Motor neuron (in vitro differentiated cells): ENCODE measurements around the gene HYAL1. TPM values are rescaled to one million over a fixed set of nuclear protein-coding genes. Genes with fewer than 3 reads are reported as not detected.

ENCODE experiments used
- ATAC-seq, 8 experiments: fragments of 200-7000 bp; cut with Tn5 transposase; replicated peaks in 6 of 8; 2 replicates each; pipeline ENCODE4 v1.8.0; 2021; ENCODE audit warnings: mild to moderate bottlenecking in 8 of 8, moderate library complexity in 8 of 8
- H3K27ac ChIP-seq, 2 donors: fragments of 250-450 bp; sonication (Bioruptor Pico); 2 replicates each; pipeline ENCODE4 v1.9.0; 2021; ENCODE audit warnings: antibody characterized with exemption in 2 of 2, mild to moderate bottlenecking in 2 of 2, moderate library complexity in 1 of 2
- H3K4me1 ChIP-seq, 2 donors: fragments of 250-450 bp; sonication (Bioruptor Pico); replicated peaks in 1 of 2; 2 replicates each; pipeline ENCODE4 v1.6.1; 2021; ENCODE audit warnings: antibody characterized with exemption in 2 of 2, mild to moderate bottlenecking in 2 of 2, moderate library complexity in 1 of 2
- H3K4me3 ChIP-seq, 5 donors: fragments of 250-450 bp; sonication (Bioruptor Pico); 2 replicates each; pipeline ENCODE4 v1.9.0; 2021; ENCODE audit warnings: antibody characterized with exemption in 5 of 5, mild to moderate bottlenecking in 5 of 5, moderate library complexity in 4 of 5
- WGBS, 10 experiments: fragments of 450-650 bp; shearing (Covaris generic); methylation state at CpG; one replicate each; pipeline ENCODE4 v1.0.0; 2022; 5-methylcytosine and 5-hydroxymethylcytosine counted together
- in situ Hi-C, 9 experiments: fragments of 400-800 bp; cut with MboI; loops; one replicate each; pipeline ENCODE4 v1.15.0; 2021; ENCODE audit warnings: low sequenced_read_pairs in 9 of 9, low pct_unique_long_range_greater_than_20kb in 2 of 9; ENCODE audit not compliant: unreplicated experiment in 9 of 9
- total RNA-seq, 8 experiments: library from RNA; unstranded; fragments of 300-600 nt; gene quantifications; 2 replicates each; pipeline versions ENCODE4 v1.2.3 to v1.2.4, GENCODE V29; 2022

Gene HYAL1
- total RNA-seq = 10 to 100 TPM in 2 of 8 experiments, 1 to 10 TPM in 3, under 1 TPM in 3; 0.63 to 35.4 (median 1.2) TPM

GRCh38 chr3:50303013-50303815, at the start of gene HYAL1:
TSS of gene HYAL1 (minus strand) at chr3:50303574. CDS start at chr3:50302956, 618 bp downstream.
- 56 to 80% (median 76%) methylated on average over 1 to 7 of the region's 14 CpGs; no CpG with 5 or more reads in 6 of the 10 experiments for WGBS, 10 experiments
- Histone ChIP-seq H3K27ac (peak within 1 kb of the TSS in 1 of 2 donors; percentile 21), H3K4me3 (no peak within 1 kb of the TSS), H3K4me1 (peaks cover 12 to 18% of the 10 kb centered on the region in 2 donors)
- ATAC-seq = peak in 3 of 8 experiments; percentile 6 to 43 (median 13)
- in situ Hi-C loops = no loop called here

- no peak overlapping the region for H3K27ac ChIP-seq
- in situ Hi-C loops = no loop called here
- no peak for ATAC-seq
- H3K4me3 ChIP-seq = no peak overlapping the region
- peaks cover 36 to 37% of the 10 kb centered on the region in 2 donors for H3K4me1 ChIP-seq
- WGBS, 10 experiments = 0 to 56% (median 13%) methylated on average over 1 to 2 of the region's 2 CpGs; no CpG with 5 or more reads in 3 of the 10 experiments
These were observed 49.4 kb upstream of the HYAL1 start for GRCh38 chr3:50352781-50353180.

GRCh38 chr3:50351323-50351697, 47.9 kb upstream of the HYAL1 start:
- Histone ChIP-seq H3K4me1 (peaks cover 24 to 27% of the 10 kb centered on the region in 2 donors), H3K4me3 (peak overlapping the region; percentile 70 to 85 (median 73)), H3K27ac (peak overlapping the region; percentile 97 to 98)
- 27 to 90% (median 60%) methylated on average over 2 to 8 of the region's 11 CpGs; no CpG with 5 or more reads in 5 of the 10 experiments for WGBS, 10 experiments
- ATAC-seq = peak in 1 of 8 experiments; percentile 1
- in situ Hi-C loops = no loop called here

GRCh38 chr3:50350527-50351322, 47.4 kb upstream of the HYAL1 start, which contains the start of the genes CYB561D2 and NPRL2:
TSS of gene CYB561D2 (plus strand) at chr3:50350862. CDS start at chr3:50351434, 572 bp downstream.
TSS of gene NPRL2 (minus strand) at chr3:50350775. CDS start at chr3:50350652, 123 bp downstream.
- H3K27ac ChIP-seq = peak within 1 kb of the TSS; percentile 97 to 98
- ATAC-seq = peak; percentile 85 to 94 (median 87)
- peak within 1 kb of the TSS; percentile 70 to 85 (median 73) for H3K4me3 ChIP-seq
- peaks cover 20 to 25% of the 10 kb centered on the region in 2 donors for H3K4me1 ChIP-seq
- in situ Hi-C loops = no loop called here
- 0 to 3% (median 0%) methylated on average over 6 to 44 of the region's 64 CpGs; no CpG with 5 or more reads in 4 of the 10 experiments for WGBS, 10 experiments

GRCh38 chr3:50350213-50350526, 46.8 kb upstream of the HYAL1 start:
- Histone ChIP-seq H3K4me3 (peak overlapping the region; percentile 70 to 85 (median 73)), H3K27ac (peak overlapping the region; percentile 97 to 98), H3K4me1 (peaks cover 22 to 30% of the 10 kb centered on the region in 2 donors)
- no peak for ATAC-seq
- 0 to 37% (median 8%) methylated on average over 1 to 7 of the region's 7 CpGs; no CpG with 5 or more reads in 2 of the 10 experiments for WGBS, 10 experiments
- in situ Hi-C loops = no loop called here

- in situ Hi-C loops = loop anchor here in 3 of 9 experiments (10.0 kb wide), 2 partner anchors 198 to 208 kb away; no protein-coding TSS in a partner anchor
- Histone ChIP-seq H3K27ac (no peak overlapping the region), H3K4me1 (peaks cover 22 to 31% of the 10 kb centered on the region in 2 donors), H3K4me3 (no peak overlapping the region)
- ATAC-seq = peak in 6 of 8 experiments; percentile 3 to 16 (median 4)
- WGBS, 10 experiments = 0 to 11% (median 2%) methylated on average over 1 to 11 of the region's 14 CpGs; no CpG with 5 or more reads in 2 of the 10 experiments
These were observed 43.9 kb upstream of the HYAL1 start for GRCh38 chr3:50347187-50347813.

- H3K27ac ChIP-seq = no peak within 1 kb of the TSS
These were observed 42.3 kb upstream of the HYAL1 start, which contains the start of gene ZMYND10 for GRCh38 chr3:50345586-50346234. TSS of gene ZMYND10 (minus strand) at chr3:50345732. CDS start at chr3:50345579, 153 bp downstream.

GRCh38 chr3:50345008-50345407, 41.6 kb upstream of the HYAL1 start:
- H3K4me3 ChIP-seq = peak overlapping the region in 3 of 5 donors; percentile 27 to 32 (median 32)
- WGBS, 10 experiments = 0% methylated on average over 1 of the region's 8 CpGs; no CpG with 5 or more reads in 9 of the 10 experiments
- peak in 1 of 8 experiments; percentile 0 for ATAC-seq
- H3K4me1 ChIP-seq = peaks cover 20 to 28% of the 10 kb centered on the region in 2 donors
- in situ Hi-C loops = loop anchor here in 3 of 9 experiments (10.0 kb wide), 2 partner anchors 200 to 210 kb away; no protein-coding TSS in a partner anchor
- no peak overlapping the region for H3K27ac ChIP-seq

More at GRCh38 chr3:50345586-50346234, 42.3 kb upstream of the HYAL1 start, which contains the start of gene ZMYND10:
- Histone ChIP-seq H3K4me3 (peak within 1 kb of the TSS; percentile 11 to 32 (median 27)), H3K4me1 (peaks cover 17 to 24% of the 10 kb centered on the region in 2 donors)
- peak; percentile 11 to 56 (median 22) for ATAC-seq
- in situ Hi-C loops = loop anchor here in 3 of 9 experiments (10.0 kb wide), 2 partner anchors 199 to 209 kb away; no protein-coding TSS in a partner anchor
- 0 to 57% (median 10%) methylated on average over 1 to 17 of the region's 45 CpGs; no CpG with 5 or more reads in 3 of the 10 experiments for WGBS, 10 experiments

- in situ Hi-C loops = loop anchor here in 3 of 9 experiments (10.0 kb wide), 2 partner anchors 202 to 212 kb away; no protein-coding TSS in a partner anchor
- H3K27ac ChIP-seq = no peak overlapping the region
- 30 to 100% (median 96%) methylated on average over 1 to 5 of the region's 13 CpGs; no CpG with 5 or more reads in 5 of the 10 experiments for WGBS, 10 experiments
- H3K4me1 ChIP-seq = peaks cover 19 to 25% of the 10 kb centered on the region in 2 donors
- no peak overlapping the region for H3K4me3 ChIP-seq
- no peak for ATAC-seq
These were observed 39.6 kb upstream of the HYAL1 start for GRCh38 chr3:50342813-50343633.

- in situ Hi-C loops = loop anchor here in 3 of 9 experiments (10.0 kb wide), 2 partner anchors 203 to 213 kb away; no protein-coding TSS in a partner anchor
- Histone ChIP-seq H3K4me3 (no peak overlapping the region), H3K4me1 (peaks cover 18 to 22% of the 10 kb centered on the region in 2 donors), H3K27ac (no peak overlapping the region)
- ATAC-seq = no peak
- WGBS, 10 experiments = 40 to 100% (median 75%) methylated on average over 1 of the region's 13 CpGs; no CpG with 5 or more reads in 6 of the 10 experiments
These were observed 38.7 kb upstream of the HYAL1 start for GRCh38 chr3:50341996-50342650.
